ENCODE measurements around the gene COL23A1.

Gene COL23A1

GRCh38 chr5:178335302-178336030 is 254.7 kb downstream of the COL23A1 start:
- no peak for TF ChIP-seq CTCF (conservative IDR thresholded peaks at IDR 0.05; ENCODE audit: low read depth, low read length)
- no peak for DNase-seq (ENCODE audit: low read depth)
- H3K4me3 ChIP-seq (ENCODE audit: low read length), result no peak overlapping the region

GRCh38 chr5:178334861-178335260 is 255.3 kb downstream of the COL23A1 start:
- TF ChIP-seq CTCF (conservative IDR thresholded peaks at IDR 0.05; ENCODE audit: low read depth, low read length), result no peak
- H3K4me3 ChIP-seq (ENCODE audit: low read length), result no peak overlapping the region
- DNase-seq (ENCODE audit: low read depth), result no peak

GRCh38 chr5:178333821-178334481 is 256.2 kb downstream of the COL23A1 start:
- H3K4me3 ChIP-seq (ENCODE audit: low read length), result no peak overlapping the region
- DNase-seq (ENCODE audit: low read depth), result no peak
- TF ChIP-seq CTCF (conservative IDR thresholded peaks at IDR 0.05; ENCODE audit: low read depth, low read length), result no peak

- no peak for TF ChIP-seq CTCF (conservative IDR thresholded peaks at IDR 0.05; ENCODE audit: low read depth, low read length)
- no peak for DNase-seq (ENCODE audit: low read depth)
- no peak overlapping the region for H3K4me3 ChIP-seq (ENCODE audit: low read length)
Measured at GRCh38 chr5:178332210-178332641, 258.0 kb downstream of the COL23A1 start.

- DNase-seq (ENCODE audit: low read depth), result no peak
- no peak overlapping the region for H3K4me3 ChIP-seq (ENCODE audit: low read length)
- TF ChIP-seq CTCF (conservative IDR thresholded peaks at IDR 0.05; ENCODE audit: low read depth, low read length), result no peak
Measured at GRCh38 chr5:178331491-178331996, 258.6 kb downstream of the COL23A1 start.

GRCh38 chr5:178330791-178331404 is 259.3 kb downstream of the COL23A1 start:
- H3K4me3 ChIP-seq (ENCODE audit: low read length), result no peak overlapping the region
- DNase-seq (ENCODE audit: low read depth), result no peak
- TF ChIP-seq CTCF (conservative IDR thresholded peaks at IDR 0.05; ENCODE audit: low read depth, low read length), result no peak
